K562 (cell line): ENCODE data around the gene ERC2.
A peak's percentile ranks its signal among the peaks of the same experiment; 100 is the strongest.

Source experiments
- CCAR2 ChIP-seq: fragments of 200-400 bp; formaldehyde crosslinking; IDR thresholded peaks from 2 replicates; pipeline ENCODE4 v1.6.1; 2017; ENCODE audit warnings: mild to moderate bottlenecking, low read depth, low read length
- EP300 ChIP-seq: IDR thresholded peaks from 2 replicates; pipeline ENCODE4 v1.6.1; 2012; ENCODE audit warnings: low read length, improper control_type of control experiment
- NFXL1 ChIP-seq: fragments of 450-650 bp; formaldehyde crosslinking; IDR thresholded peaks from 2 replicates; pipeline ENCODE4 v1.4.0; 2021; ENCODE audit warnings: mild to moderate bottlenecking
- POLR2A ChIP-seq: fragments of 450-650 bp; conservative IDR thresholded peaks from 2 replicates; pipeline ENCODE4 v1.6.1; 2016
- POLR2G ChIP-seq: fragments of 200-400 bp; formaldehyde crosslinking; IDR thresholded peaks from 2 replicates; pipeline ENCODE4 v1.6.1; 2017; ENCODE audit warnings: low read depth, mild to moderate bottlenecking, antibody characterized with exemption, low read length, moderate library complexity
- SMARCE1 ChIP-seq: fragments of 450-650 bp; IDR thresholded peaks from 2 replicates; pipeline ENCODE4 v1.7.1; 2016; ENCODE audit warnings: mild to moderate bottlenecking
- TFAM ChIP-seq: fragments of 250-450 bp; sonication (Bioruptor Pico); conservative IDR thresholded peaks from 2 replicates; pipeline ENCODE4 v1.5.0; 2021; ENCODE audit warnings: mild to moderate bottlenecking, moderate library complexity
- ZNF699 ChIP-seq: fragments of 250-450 bp; sonication (Bioruptor Pico); IDR thresholded peaks from 2 replicates; pipeline ENCODE4 v1.8.0; 2021; ENCODE audit warnings: mild to moderate bottlenecking, moderate library complexity; ENCODE audit not compliant: insufficient replicate concordance
- TF ChIP-seq, protein P1 (sequence below): fragments of 250-450 bp; sonication (Bioruptor Pico); IDR thresholded peaks from 2 replicates; pipeline ENCODE4 v1.5.0; 2020; ENCODE audit warnings: mild to moderate bottlenecking, borderline replicate concordance
- TF ChIP-seq, protein P2 (sequence below), 3 experiments: IDR thresholded peaks in 2 of 3; conservative IDR thresholded peaks in 1 of 3; 2 replicates each; pipeline ENCODE4 v1.5.1; 2011 to 2012; ENCODE audit warnings: low read length in 3 of 3, mild to moderate bottlenecking in 3 of 3, control low read depth in 2 of 3, improper control_type of control experiment in 1 of 3, inconsistent platforms in 1 of 3, low read depth in 1 of 3, mixed read lengths in 1 of 3, moderate library complexity in 1 of 3; ENCODE audit not compliant: insufficient read depth in 2 of 3

DNA sequence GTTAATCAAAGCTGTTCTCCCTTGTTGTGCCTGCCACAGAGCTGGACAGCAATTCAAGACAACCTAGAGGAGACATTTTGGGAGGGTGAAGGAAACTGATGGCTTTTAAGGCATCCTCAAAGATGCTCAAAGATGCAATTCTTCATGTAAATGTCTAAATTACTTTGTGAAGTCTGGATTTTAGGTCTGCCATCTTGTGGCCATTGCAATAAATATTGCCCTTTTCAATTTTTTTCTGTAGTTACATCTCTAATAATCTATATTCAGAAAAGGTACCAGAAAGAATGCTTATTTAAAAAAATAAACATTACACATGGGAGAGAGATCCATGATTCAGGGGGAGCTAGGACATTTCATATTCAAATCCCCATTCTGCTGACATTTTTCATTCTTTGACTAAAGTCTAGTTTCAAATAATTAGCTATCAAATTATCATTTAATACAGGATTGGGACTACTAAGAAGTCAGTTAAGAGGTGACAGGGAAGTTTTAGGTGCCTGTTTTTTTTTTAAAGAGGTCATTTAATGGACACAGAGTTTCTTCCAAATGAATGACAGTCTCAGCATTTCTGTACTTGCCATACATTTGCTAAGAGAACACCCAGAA is 721.4 kb downstream of the ERC2 start:
- no peak for TF ChIP-seq CCAR2
- TF ChIP-seq POLR2G: no peak
- TF ChIP-seq, protein P1, sequence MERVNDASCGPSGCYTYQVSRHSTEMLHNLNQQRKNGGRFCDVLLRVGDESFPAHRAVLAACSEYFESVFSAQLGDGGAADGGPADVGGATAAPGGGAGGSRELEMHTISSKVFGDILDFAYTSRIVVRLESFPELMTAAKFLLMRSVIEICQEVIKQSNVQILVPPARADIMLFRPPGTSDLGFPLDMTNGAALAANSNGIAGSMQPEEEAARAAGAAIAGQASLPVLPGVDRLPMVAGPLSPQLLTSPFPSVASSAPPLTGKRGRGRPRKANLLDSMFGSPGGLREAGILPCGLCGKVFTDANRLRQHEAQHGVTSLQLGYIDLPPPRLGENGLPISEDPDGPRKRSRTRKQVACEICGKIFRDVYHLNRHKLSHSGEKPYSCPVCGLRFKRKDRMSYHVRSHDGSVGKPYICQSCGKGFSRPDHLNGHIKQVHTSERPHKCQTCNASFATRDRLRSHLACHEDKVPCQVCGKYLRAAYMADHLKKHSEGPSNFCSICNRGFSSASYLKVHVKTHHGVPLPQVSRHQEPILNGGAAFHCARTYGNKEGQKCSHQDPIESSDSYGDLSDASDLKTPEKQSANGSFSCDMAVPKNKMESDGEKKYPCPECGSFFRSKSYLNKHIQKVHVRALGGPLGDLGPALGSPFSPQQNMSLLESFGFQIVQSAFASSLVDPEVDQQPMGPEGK (CRISPR knock-in tag): no peak
- TF ChIP-seq, protein P2, sequence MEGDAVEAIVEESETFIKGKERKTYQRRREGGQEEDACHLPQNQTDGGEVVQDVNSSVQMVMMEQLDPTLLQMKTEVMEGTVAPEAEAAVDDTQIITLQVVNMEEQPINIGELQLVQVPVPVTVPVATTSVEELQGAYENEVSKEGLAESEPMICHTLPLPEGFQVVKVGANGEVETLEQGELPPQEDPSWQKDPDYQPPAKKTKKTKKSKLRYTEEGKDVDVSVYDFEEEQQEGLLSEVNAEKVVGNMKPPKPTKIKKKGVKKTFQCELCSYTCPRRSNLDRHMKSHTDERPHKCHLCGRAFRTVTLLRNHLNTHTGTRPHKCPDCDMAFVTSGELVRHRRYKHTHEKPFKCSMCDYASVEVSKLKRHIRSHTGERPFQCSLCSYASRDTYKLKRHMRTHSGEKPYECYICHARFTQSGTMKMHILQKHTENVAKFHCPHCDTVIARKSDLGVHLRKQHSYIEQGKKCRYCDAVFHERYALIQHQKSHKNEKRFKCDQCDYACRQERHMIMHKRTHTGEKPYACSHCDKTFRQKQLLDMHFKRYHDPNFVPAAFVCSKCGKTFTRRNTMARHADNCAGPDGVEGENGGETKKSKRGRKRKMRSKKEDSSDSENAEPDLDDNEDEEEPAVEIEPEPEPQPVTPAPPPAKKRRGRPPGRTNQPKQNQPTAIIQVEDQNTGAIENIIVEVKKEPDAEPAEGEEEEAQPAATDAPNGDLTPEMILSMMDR (IDR thresholded peaks at IDR 0.05 in 2 of 3, conservative IDR thresholded peaks at IDR 0.05 in 1 of 3; ENCODE audit: insufficient read depth in 2 of 3, low read depth in 1 of 3, low read length in 3 of 3): peak in 1 of 3 experiments; percentile 28; a peak in 2 of 6 replicates
- TF ChIP-seq SMARCE1: no peak
- no peak for TF ChIP-seq EP300
- TF ChIP-seq POLR2A: no peak
- TF ChIP-seq NFXL1: no peak
- TF ChIP-seq TFAM: no peak
- TF ChIP-seq ZNF699 (CRISPR knock-in tag): no peak
